Measurements from ENCODE around the gene CCDC106.

DNA sequence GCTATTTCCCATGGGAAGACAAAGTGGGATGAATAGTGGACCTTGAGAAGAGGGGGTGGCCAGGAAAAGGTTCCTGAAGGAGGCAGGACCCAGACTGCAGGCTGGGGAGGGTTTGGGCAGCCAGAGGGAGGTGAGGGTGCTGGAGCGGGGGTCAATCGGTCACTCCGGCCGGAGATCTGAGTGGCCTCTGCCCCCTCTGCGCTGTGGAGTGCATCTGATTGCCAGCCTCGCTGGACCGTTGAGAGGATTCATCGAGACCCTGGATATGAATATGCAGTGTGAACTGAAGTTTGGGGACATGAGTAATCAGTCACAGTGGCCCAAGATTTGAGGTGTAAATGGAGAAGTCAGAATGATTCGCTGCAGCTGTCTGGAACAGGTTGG is 12.7 kb upstream of the CCDC106 start:
- no peak for TF ChIP-seq YY1 (IDR thresholded peaks at IDR 0.05; ENCODE audit: insufficient read depth, insufficient read length)
- no peak for TF ChIP-seq SUZ12 (IDR thresholded peaks at IDR 0.05; ENCODE audit: extremely low read depth, insufficient read depth, insufficient read length)
- TF ChIP-seq ZNF274 (IDR thresholded peaks at IDR 0.05; ENCODE audit: low read depth, low read length) = no peak

All from NT2/D1 (cell line).